ENCODE measurements around the gene WDR33.
"Not testable (repeated sequence)": the region's sequence is repeated elsewhere in the genome, so short reads cannot be mapped to it uniquely, and the experiment has no call there.

Gene WDR33

DNA sequence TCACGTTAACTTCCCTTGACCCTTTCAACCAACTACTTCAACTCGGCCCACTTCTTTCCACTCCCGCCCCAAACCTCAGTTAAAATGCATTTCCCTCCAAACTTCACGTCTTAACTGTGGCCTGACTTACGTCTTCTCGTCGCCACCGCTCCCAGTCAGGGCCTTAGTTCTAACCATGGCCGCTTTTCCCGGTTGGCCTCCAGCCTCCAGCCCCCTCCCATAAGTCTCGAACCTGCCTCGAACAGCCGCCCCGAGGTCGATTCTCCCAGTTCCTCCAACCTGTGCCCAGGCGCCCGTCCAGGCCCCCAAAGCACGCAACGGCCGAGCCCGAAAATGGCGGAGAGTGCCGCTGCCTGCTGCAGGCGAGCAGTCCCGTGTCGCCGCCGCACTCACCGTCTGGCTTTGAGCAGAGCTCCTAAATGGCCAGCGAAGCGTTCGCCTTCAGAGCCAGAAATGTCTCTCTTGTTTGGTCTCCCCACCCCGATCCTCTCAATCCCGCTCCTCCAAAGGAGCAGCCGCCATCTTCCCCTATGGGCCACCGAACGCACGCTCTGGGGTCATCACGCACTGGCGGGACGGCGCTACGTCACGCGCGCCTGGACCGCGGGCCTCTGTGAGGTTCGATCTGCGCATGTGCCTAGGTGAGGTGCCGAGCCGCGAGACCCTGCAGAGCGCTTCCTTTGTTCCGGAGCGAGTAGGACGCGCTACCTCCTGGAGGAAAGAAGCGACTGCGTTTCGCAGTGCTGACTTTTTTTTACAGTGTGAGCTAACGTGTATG is at the start of gene WDR33:
WDR33 (minus strand) TSS at position 553 of the 778 bp plus-strand sequence. CDS start 40,190 bp downstream, outside the sequence.
- no peak for FAIRE-seq

DNA sequence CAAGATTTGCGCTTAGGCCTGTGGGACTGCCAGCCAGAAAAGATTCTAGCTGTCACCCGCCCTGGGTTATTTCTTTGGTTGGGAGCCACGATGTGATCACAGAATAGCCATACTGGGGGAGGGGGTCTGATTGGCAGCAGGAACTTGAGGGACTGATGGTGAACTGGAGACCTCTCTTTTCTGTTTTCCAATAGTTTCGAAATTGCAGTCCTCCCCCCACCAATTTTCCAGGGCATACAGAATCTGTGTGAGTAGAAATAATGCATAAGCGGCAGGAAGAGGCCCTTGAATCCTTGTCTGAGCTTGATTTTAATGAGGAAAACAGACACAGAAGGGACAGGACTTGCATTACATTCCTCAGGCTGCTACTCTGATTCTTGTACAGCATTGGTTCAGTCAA is 49.2 kb upstream of the WDR33 start:
- no peak for FAIRE-seq

DNA sequence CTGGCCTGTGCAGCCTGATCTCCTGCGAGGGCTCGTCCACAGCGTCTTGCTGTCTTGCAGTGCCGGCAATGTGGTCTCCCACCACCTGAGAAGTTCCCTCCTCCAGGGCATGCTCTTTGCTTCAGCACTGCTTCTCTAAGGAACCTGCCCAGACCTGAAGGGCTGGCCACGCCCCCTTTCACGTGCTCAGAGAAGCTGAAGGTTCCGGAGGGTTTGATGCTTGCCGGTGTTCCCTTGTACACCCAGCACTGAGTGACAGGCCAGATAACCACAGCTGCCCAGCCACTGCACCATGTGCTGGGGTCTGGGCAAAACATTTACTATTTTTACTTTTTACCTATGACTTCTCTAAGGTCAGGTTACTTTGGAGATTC is 48.7 kb upstream of the WDR33 start:
- no peak for FAIRE-seq

DNA sequence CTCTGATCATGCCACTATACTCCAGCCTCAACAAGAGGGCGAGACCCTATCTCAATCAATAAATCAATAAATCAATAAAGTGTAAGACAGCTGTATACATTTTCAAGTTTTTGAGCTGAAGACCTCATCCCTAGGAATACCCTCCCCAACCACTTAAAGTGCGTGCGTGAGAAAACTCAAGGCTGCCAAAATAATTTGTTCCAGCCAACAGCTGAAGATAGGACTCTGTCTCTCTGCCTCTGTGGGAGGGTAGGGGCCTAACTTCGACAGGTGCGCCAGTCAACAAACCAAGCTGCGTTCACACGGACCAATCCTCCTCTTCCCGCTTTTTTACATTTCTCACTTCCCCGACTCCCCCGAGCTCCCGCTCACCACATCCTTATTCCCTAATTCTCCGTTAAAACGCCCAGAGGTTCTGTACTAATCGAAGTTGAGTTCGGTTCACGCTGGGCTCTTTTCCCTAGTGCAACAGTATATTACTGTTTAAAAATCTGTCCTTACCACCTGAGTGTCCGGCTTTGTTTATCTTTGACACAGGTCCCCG is 46.4 kb upstream of the WDR33 start:
- FAIRE-seq = no peak

DNA sequence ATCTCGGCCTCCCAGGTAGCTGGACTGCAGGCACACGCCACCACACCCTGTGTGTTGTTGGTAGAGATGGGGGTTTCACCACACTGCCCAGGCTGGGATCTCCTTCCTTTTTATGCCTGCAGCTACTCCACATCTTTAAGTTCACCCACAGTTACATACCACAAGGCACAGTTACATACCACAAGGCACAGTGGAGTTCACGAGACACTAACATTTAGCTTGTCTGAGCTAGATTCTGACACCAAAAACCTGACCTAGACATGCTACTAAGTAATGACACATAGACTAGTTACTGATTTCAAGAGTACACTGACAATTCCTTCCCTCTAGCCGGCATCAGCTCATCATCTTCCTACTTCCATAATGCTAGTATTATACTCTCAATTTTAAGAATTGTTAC is 42.7 kb upstream of the WDR33 start:
- FAIRE-seq = no peak

GRCh38 chr2:127852388-127852787 is 41.4 kb upstream of the WDR33 start:
- FAIRE-seq = no peak

DNA sequence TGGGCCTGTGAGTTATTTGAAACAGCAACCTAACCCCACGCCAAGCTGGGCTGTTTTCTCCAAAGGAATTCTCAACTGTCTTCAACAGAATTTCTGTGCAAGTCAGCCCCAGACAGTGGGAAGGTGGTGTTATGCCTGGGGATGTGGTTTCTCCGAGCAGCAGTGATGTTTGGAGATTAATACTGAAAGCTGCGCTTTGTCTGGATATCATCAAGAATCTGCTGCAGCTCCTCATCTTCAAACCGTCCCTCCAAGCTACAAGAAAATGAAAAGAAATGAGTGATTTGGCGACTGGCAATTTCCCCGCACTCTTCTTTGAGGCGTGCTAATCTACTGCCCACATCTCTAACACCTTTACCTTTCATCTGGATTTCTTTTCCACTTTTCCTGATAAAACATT is 37.0 kb upstream of the WDR33 start:
- FAIRE-seq = no peak

DNA sequence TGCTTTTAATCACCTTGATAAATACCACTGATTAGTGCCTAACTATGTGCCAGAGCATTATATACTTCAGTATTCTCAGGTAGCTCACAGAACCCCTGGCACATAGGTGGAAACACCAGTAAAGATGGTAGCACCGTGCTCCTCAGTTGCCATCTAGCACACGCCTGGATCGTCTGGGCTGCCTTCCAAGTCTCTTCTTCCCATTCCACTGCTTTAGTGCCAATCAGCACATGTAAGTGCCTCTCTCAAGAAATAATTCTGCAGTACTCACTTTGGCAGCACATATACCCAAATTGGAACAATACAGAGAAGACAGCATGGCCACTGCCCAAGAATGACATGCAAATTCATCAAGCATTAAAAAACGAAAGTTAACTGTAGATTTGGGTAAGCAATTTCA is 34.0 kb upstream of the WDR33 start:
- FAIRE-seq = no peak

DNA sequence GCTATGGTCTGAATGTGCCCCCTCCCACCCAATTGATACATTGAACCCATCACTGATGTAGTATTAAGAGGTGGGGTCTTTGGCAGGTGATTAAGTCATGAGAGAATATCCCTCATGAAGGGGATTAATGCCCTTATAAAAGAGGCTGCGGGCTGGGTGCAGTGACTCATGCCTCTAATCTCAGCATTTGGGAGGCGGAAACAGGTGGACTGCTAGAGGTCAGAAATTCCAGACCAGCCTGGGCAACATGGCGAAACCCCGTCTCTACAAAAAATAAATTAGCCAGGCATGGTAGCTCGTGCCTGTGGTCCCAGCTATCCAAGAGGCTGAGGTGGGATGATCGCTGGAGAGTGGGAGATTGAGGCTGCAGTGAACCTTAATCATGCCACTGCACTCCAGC is 32.7 kb upstream of the WDR33 start:
- no peak for FAIRE-seq

DNA sequence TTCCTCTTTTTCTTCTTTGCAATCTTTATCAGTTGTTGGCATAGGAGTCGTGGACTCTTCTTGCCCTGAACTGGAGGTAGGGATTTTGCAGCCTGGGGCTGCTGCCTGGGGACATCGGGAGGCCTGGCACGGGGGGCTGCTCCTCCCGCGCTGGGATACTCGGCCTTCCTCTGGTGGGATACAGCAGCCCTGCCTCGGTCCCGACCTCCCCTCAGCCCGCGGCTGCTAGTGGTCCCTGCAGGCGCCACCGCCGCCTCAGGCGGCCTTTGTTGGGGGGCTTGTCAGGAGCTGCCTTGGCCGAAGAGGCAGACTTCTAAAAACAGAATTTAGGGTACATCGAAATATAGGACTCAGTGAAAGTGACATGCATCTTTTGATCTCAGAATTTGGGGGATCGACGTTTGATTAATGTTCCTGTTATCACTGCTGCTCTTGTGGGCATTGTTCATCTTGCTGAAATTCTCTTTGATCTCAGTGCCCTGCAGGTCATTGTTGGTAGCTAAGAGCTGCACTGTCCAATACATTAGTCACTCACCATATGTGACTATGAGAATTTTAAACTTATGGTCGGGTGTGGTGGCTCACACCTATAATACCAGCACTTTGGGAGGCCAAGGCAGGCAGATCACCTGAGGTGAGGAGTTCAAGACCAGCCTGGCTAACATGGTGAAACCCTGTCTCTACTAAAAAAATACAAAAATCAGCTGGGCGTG is 30.7 kb upstream of the WDR33 start:
- FAIRE-seq = no peak

GRCh38 chr2:127840893-127841292 is 29.9 kb upstream of the WDR33 start:
- FAIRE-seq = no peak

DNA sequence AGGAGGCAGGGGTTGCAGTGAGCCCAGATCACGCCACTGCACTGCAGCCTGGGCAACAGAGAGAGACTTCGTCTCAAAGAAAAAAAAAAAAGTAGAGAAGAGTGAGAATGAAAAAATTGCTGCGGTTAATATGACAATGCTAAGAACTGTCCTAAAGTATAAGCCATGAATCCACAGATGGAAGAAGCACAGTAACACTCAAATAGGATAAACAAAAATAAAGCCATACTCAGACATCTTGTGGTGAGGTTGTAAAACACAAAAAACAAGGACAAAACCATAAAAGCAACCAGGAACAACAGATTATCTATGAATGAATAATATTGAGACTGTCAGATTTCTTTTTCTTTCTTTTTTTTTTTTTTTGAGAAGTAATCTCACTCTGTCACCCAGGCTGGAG is 24.0 kb upstream of the WDR33 start:
- FAIRE-seq = no peak

DNA sequence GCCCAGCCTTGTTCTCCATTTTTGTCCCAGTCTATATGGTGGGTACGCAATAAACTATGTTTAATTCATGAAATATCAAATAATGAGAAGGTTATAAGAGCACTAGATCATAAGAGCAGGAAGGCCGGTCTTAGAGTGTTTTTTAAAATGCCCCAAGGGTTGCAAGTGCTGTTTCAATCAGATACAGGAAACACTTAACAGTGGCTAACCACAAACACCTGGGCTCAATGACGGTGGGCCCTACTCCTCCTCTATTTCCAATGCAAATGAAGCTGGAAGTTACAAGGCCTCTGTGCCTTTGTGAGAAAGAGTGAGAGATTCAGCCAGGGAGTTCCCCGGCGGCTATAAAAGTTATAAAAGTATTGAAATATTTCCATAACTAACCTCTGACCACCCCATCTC is 18.9 kb upstream of the WDR33 start:
- FAIRE-seq = no peak

DNA sequence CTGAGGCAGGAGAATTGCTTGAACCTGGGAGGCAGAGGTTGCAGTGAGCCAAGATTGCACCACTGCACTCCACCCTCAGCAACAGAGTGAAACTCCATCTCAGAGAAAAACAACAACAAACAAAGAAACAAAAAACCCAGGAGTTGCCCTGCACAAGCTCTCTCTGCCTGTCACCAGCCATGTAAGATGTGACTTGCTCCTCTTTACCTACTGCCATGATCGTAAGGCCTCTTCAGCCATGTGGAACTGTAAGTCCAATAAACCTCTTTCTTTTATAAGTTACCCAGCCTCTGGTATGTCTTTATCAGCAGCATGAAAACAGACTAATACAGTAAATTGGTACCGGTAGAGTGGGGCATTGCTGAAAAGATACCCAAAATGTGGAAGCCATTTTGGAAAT is 15.7 kb upstream of the WDR33 start:
- not testable (repeated sequence) for FAIRE-seq

GRCh38 chr2:127826047-127826446 is 15.1 kb upstream of the WDR33 start:
- FAIRE-seq = no peak

DNA sequence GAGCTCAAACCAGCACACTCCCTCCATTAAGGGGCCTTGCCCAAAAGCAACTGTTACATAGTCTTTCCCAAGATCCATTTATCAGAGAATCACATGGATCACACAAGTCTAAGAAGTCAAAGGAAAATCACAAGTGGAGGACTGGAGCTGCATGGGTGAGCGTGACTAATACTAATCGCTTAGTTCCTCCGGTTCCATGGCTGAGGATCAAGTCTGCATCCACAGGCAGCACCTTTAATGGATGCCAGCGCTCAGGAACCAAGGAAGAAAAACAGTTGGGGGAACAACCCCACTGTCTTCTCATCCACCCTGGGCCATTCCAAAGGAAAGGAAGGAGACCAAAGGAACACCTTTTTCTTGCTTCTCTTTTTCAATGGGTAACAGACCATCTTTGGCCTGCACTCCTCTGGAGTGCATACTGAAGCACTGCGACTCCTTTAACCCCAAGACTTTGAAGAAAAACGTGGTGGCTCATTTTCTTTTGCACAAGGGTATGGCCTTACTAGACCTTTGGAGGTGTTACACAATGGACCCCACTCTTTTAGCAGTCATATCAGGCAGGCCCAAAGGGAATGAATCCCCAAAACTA is 9.2 kb upstream of the WDR33 start:
- FAIRE-seq = no peak

DNA sequence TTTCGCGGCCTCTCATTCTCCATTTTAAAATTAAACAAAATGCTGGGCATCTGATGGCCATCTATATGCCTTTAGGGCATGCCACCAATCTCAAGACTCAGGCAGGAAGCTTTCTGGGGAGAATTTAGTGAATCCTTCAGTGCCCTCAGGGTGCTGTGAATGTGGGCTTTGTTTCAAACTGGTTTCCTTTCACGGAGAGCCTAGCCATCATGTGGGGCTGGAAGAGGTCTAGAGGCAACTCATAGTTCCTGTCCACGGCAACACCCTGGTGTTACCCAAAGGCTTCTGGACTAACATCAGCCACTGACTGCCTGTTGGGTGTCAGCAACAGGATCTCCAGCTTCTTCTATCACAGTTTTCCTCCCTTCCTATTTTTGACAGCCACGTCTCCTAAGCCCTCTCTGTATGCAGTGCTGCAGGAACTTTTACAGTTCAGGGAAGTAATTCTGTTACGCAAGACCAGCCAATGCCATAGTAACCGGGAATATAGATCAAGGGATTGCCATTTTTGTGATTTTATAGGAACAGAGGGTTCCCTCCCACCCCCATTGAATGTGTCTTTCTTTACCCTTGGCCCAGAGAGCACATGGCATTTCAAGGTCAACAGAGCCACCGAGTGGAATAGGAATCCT is 7.9 kb upstream of the WDR33 start:
- FAIRE-seq = no peak

- no peak for FAIRE-seq
Measured at GRCh38 chr2:127818241-127818640, 7.3 kb upstream of the WDR33 start.

DNA sequence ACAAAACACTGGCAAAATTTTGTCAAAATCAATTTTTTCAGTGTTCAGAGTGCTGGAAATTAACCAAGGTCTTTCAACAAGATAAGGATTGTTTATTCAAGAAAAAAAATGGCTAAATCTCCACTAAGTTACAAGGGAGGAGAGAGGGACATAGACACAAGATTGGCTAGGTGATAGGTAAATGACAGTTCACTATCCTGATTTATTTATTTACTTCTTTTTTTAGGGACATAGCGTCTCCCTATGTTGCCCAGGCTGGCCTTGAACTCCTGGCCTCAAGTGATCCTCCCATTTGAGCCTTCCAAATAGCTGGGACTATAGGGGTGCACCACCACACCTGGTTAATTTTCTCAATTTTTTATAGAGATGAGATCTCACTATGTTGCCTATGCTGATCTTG is 3.7 kb upstream of the WDR33 start:
- FAIRE-seq = no peak

DNA sequence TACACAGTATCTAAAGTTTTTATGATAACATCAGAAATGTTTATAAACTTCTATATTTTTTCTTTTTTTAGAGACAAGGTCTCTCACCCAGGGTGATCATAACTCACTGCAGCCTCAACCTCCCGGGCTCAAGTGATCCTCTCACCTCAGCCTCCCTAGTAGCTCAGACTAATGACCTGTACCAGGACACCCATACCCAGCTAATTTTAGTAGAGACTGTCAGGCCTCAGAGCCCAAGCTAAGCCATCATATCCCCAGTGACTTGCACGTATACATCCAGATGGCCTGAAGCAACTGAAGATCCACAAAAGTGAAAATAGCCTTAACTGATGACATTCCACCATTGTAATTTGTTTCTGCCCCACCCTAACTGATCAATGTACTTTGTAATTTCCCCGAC is 1.5 kb upstream of the WDR33 start:
- FAIRE-seq = not testable (repeated sequence)

- FAIRE-seq = no peak
Measured at GRCh38 chr2:127811397-127812321, 688 bp upstream of the WDR33 start.

DNA sequence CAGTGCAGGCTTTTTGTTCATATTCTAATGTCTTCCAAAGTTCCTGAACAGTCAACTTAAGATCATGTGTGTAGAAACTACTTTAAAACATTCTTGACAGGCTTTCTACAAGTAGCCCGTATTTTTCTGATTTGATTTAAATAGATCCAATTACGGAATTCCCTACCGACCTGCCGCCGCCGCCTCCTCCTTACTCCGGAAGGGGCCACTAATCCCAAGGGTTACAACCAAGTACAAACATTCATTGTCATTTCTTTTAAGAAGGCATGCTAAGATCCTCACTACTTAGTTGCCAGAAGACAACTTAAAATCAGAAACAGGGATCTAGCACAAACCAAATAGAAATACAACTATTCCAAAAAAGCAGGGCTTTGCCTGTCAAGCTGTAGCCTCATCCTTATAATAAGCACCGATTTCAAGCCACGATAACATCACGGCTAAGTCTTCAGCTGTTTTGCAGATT is 784 bp downstream of the WDR33 start:
- FAIRE-seq = no peak
